ENCODE data around the gene RPS28.
"Not testable (repeated sequence)": the region's sequence is repeated elsewhere in the genome, so short reads cannot be mapped to it uniquely, and the experiment has no call there.

Gene RPS28

GRCh38 chr19:8321986-8322637, 816 bp downstream of the RPS28 start:
- DNase-seq: no peak

- DNase-seq: no peak
Measured at GRCh38 chr19:8322638-8322997, 1.3 kb downstream of the RPS28 start.

DNA sequence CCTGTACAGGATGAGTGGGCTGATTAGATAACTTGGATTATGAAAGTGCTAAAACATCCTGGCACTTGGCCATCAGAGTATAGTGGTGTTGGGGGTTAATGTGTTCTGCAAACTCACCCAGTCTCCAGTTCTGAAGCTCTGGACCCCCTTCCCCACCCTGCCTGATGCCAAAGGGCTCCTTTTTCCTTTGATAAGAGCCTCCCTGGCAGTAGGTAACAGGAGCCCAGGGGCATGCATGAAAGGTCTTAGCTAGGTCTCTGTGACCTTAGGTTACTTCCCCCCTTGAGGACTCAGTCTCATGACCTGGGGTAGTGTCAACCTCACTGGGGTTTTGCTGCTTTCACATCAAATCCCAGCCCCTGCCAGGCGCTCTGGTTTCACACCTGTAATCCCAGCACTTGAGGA, 2.5 kb downstream of the RPS28 start:
- DNase-seq: no peak

- DNase-seq: no peak
Measured at GRCh38 chr19:8324186-8325050, 3.1 kb downstream of the RPS28 start.

GRCh38 chr19:8325454-8325853, 4.2 kb downstream of the RPS28 start:
- no peak for DNase-seq

DNA sequence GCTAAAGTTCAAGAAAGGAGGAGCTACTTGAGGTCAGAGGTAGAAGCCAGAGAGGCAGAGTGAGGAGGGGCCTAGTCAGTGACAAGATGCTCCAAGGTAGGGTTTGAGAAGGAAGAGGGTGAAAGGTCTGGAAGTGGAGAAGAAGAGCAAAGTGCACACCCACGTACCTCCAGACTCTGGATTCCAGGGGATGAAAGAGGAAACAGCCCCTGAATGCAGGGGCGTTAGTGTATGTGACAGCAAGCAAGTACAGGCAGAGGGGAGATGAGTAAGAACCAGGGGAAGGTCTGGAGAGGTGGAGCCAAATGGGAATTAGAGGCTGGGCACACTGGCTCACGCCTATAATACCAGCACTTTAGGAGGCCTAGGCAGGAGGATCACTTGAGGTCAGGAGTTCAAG, 8.7 kb downstream of the RPS28 start:
- DNase-seq: no peak

- DNase-seq: no peak
Measured at GRCh38 chr19:8331263-8331845, 10.1 kb downstream of the RPS28 start.

- DNase-seq: no peak
Measured at GRCh38 chr19:8332976-8333766, 11.9 kb downstream of the RPS28 start.

DNA sequence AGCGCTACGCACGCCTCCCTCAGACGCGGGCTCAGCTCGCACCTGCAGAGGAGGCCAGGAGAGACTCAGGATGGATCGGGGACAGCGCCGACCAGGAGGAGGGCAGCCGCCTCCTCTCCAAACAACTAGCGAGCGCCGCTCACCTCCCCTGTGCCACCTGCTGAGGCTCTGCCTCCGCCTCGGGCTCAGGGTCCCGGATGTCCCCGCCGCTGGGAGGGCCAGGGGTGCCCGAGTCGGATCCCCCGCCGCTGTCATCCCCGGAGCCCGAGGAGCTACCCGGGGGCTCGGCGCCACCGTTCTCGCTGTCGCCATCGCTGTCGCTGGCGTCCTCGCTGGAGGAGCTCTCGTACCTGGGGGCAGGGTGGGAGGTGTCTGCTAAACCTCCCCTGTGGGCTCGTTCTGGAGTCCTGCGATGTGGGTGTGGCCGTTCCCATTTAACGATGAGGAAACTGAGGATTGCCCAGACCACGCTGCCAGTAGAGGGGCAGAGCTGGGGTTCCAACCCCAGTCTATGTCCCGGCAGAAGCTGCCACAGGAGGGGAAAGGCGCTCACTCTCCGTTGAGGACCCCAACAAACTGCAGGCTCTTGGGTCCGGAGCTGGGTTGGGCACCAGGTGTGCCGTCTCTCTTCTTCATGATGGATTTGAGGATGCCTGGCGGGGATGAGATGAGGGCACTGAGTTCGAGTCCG, 12.6 kb downstream of the RPS28 start:
- DNase-seq: no peak

DNA sequence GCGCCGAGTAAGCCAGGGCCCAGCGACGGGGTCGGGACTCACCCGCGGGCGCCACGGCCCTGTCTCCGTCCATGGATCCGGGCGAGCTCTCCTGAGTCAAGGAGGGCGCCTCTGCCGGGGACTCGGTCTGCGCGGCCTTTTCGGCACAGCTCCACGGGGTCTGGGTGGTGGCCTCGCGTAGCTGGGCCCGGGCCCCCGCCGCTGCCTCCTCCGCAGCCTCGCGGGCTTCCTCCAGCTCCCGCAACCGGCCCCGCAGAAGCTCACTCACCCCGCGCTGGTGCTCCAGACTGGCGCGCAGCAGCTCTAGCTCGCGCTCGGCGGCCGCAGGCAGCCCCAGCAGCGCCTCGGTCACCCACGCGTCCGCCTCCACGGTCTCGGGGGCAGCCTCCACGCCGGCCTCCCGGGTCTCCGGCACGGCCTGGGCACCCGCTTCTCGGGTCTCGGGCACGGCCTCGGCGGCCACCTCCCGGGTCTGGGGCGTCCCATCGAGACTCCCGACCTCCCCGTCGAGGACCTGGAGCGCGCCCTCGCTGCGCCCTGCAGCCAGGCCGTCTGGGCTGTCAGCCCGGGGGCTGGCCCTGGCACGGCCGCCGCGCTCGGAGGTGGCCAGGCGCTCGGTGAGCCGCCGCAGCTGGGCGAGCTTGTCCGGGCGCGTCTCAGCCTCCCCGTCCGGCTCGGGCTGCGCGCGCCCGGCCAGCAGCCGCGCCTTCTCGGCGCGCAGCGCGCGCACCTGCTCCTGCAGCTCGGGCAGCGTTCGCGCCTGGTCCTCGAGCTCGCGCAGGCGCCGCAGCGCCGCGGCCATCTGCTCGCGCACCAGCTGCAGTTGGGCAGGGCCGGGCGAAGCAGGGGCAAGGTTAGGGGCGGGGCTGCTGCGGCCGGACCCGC, 13.4 kb downstream of the RPS28 start:
- DNase-seq: peak; percentile 19

DNA sequence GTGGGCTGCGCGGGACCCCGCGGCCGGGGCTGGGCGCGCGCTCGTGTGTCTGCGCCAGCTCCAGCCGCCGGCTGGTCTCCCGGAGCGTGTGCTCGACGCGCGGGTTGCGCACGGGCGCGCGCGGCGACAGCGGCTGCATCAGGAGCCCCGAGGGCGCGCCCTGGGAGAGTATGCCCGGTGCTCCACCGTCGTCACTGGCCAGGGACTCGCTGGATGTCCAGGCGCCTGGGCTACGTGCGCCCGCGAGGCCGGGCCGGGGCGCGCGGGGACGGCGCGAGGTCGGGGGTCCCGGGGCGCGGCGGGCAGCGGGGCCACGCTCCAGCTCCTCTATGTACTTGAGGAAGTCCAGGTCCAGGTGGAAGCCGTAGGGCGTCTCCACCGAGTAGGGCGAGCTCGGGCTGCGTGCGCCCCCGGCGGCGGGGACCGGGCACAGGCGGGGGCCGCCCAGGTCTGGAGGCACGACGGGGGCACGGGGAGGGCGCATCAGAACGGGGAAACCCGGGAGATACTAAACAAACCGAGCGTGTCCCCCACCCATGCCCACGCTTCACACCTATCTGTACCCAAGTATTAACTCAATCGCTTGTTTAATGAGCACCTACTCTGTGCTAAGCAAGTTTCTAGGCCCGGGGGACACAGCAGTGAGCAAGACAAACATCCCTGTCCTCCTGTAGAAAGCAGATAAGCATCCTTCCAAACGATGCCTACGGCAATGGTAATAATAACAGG, 14.2 kb downstream of the RPS28 start:
- DNase-seq: no peak

- DNase-seq: no peak
Measured at GRCh38 chr19:8336072-8336569, 14.8 kb downstream of the RPS28 start.

DNA sequence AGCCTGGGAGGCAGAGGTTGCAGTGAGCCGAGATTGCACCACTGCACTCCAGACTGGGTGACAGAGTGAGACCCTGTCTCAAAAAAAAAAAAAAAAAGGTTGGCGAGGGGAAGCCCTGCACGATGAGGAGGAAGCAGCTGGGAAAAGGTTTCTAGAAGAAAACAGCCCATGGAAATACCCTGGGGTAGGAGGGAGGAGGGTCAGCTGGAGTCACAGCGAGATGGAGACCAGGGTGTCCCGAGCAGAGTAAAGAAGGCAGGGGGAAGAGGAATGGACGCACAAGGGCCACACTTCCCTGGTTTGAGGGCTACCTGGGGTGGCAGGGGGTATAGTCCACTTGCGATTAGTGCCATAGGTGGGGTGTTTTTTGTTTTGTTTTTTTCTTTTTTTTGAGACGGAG, 15.4 kb downstream of the RPS28 start:
- DNase-seq: no peak

DNA sequence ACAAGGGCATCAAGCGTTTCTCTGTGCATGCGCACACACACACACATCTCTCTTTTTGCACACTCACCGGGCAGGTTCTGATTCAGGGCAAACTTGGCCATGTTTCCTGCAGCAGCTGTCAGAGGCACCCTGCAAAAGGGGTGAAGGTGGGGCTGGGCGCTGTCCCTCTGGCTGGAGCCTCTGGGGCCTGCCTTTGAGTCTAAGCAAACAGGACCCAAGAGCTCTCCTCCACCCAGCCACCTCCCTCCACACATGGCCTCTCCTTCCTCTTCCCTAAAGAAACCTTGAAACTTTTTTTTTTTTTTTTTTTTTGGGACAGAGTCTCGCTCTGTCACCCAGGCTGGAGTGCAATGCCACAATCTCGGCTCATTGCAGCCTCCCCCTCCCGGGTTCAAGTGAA, 16.4 kb downstream of the RPS28 start:
- no peak for DNase-seq

DNA sequence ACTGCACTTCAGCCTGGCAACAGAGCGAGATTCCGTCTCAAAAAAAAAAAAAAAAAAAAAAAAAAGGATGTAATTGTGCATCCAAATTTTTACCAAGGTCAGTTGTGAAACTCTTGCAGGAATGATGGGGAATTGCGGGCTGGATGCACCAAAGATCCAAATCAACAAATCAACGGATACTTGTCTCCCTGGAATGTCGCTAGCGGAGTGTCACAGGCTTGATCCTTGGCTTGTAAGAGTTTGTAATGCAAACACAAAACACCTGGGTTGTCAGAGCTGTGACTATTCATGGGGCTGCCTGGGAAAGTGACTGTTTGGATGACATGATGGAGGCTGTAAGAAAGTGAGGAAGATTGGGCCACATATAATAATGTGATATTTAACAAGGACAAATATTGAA, 17.5 kb downstream of the RPS28 start:
- DNase-seq: no peak

GRCh38 chr19:8340341-8341096, 19.2 kb downstream of the RPS28 start:
- no peak for DNase-seq

DNA sequence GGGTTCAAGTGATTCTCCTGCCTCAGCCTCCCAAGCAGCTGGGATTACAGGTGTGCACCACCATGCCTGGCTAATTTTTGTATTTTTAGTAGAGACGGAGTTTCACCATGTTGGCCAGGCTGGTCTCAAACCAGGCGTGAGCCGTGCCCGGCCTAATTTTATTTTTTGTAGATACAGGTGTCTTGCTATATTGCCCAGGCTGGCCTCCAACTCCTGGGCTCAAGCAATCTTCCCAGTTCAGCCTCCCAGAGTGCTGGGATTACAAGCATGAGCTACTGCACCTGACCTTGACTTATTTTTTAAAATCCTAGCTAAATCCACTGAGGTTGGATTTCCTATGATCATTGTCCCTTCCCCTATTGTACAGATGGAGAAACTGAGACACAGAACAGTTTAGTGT, 20.2 kb downstream of the RPS28 start:
- not testable (repeated sequence) for DNase-seq

GRCh38 chr19:8342316-8342683, 21.0 kb downstream of the RPS28 start:
- no peak for DNase-seq

DNA sequence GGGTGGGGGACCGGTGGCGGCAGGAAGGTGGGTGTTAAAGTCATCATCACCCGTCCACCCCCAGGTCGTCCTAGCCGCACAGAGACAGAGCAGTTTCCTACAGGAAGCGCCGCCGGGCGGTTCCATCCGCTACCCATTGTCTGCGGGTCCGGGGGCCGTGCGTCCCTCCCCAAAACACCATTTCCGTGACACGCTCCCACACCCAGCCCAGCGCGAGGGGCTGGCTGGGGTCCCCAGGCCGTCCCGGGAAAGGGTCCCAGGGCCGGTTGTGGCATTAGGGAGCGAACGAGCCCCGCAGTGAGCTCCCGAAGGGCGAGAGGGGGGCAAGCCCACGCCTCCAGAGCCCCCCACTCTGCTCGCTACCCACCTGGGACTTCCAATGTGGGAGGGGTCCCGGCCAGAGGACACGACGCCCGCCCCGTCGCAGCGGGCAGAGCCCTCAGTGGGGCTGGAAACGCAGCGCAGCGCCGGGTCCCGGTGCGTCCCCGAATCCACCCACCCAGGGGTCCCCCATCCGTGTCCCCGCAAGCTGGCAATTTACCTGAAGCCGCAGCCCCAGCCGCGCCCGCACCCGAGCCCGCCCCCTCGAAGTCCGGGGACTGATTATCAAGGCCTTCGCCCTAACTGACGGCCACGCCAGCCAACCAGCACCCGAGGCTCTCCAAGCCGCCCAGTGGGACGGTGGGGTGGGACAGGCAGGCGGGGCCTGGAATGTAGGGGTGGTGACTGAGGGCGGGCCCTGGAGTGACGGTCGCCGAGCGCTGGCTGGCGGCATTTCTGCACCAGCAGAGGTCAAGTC, 21.6 kb downstream of the RPS28 start, which contains the start of gene KANK3:
TSS of gene KANK3 (minus strand) at position 579 of the 799 bp plus-strand sequence. CDS start 5,434 bp downstream, outside the sequence.
- peak; percentile 73 for DNase-seq

Measured in NCI-H2227 treated with DMSO at 0.1 percent for 48 hours (cell line).